Stimulated activated CD4-positive, alpha-beta T cell treated with anti-CD3 and anti-CD28 coated beads, Interleukin-12 subunit alpha, Interleukin-12 subunit beta, amount 100 ng/mL, for 4 hours (primary cell): ENCODE measurements around the gene IFNL1.
"Not testable (repeated sequence)": the region's sequence is repeated elsewhere in the genome, so short reads cannot be mapped to it uniquely, and the experiment has no call there.

ENCODE experiments used
- DNase-seq: peaks from one replicate; pipeline ENCODE4 v3.0.0-alpha.2; 2020

The IFNL1 gene

DNA sequence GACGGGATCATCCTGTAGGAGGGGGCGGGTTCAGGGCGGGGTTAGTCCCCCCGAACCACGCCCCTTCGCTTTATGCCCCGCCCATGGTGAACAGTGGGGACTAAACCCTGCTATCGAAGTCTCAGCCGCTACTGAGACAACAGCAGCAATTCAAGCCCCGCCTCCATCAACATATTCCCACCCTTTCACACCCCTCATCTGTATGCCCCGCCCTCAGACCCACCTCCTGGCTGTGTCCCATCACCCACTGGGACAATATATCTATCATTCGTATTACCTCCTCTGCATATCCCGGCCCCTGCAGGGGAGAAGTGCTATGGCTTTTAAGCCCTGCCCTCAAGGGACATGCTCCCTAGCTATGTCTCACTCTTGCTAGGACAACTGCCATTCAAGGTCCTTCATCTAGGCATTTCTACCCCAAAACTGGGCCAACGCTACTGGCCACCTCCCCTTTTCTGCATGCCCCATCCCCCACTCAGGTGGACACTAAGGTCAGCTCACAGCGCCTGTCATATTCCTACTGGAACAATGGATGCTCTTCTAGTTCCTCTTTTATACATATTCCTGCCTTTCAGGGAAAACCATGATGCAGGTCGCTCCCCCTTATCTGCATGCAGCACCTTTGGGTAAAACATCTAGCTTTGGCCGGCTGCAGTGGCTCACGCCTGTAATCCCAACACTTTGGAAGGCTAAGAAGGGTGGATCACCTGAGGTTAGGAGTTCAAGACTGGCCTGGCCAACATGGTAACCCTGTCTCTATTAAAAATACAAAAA, 12.5 kb downstream of the IFNL1 start:
- DNase-seq, result no peak

DNA sequence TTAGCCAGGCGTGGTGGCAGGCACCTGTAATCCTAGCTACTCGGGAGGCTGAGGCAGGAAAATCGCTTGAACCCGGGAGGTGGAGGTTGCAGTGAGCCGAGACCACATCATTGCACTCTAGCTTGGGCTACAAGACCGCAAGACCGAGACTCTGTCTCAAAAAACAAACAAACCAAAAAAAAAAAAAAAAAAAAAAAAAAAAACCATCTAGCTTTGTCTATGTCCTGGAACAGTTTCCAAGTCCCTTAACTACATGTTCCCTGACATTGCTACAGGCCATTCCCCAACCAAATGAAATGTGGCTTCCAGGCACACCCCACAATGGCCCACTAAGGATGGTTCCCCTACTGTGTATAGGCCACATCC, 13.1 kb downstream of the IFNL1 start:
- DNase-seq, result not testable (repeated sequence)

DNA sequence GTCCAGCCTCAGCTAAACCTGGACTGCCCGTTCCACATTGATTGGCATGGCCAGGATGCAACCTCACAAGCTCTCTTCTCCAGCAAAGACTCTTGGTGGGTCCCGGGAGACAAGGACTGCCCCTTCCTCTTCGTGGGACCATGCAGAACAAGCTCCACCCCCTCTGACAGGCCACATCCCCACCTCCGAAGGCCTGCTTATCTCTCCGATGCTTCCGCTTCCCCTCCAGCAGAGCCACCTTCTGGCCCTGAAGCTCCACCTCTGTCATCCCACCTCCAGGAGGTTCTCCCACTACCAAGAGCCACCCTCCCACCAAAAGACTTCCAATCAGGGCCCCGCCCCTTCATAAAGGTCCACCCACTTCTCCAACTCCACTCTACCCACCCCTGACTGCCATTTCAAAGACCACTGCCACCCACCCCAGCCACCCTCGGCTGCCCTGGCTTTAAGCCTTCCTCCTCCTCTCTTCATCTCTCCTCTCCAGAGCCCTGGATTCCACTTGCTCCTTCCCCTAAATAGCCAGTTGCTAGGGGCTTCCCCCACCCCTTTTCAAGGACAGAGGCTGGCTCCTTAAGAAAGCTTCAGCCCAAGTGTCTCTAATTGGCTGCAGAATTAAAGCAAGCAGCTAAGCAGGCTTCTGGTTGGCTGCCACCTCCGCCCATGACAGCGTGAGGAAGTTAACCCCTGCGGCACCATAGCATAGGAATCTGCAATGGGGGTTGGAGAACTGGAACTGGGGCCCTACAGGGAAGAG, 14.5 kb downstream of the IFNL1 start:
- no peak for DNase-seq

DNA sequence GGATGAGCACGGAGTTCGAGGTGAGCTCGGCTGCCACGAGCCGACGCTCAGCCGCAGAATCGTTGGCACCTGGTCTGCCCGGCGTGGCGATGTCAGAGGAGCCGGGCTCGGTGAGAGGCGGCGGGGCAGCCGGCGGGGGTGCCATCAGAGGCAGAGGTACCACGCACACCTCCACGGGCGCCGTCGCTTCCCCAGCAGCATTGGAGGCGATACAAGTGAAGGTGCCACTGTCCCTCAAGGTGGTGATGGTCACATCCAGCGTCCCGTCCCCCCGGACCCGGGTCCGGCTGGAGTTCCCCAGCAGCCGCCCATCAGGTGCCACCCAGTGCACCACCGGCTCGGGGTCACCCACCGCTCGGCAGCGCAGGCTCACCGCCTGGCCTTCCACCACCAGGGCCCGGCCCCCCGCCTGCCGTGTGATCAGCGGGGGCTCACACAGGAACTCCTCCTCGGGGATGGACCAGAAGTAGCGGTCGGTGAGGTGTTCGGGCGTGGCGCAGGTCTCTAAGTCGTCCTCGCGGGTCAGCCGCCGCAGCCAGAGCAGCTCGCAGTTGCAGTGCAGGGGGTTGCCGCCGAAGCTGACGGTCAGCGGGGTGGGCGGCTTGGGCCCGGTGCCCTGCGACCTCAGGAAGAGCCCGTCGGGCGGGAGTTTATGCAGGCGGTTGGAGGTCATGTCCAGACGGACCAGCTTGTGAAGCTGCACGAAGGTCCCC, 18.0 kb downstream of the IFNL1 start:
- no peak for DNase-seq

DNA sequence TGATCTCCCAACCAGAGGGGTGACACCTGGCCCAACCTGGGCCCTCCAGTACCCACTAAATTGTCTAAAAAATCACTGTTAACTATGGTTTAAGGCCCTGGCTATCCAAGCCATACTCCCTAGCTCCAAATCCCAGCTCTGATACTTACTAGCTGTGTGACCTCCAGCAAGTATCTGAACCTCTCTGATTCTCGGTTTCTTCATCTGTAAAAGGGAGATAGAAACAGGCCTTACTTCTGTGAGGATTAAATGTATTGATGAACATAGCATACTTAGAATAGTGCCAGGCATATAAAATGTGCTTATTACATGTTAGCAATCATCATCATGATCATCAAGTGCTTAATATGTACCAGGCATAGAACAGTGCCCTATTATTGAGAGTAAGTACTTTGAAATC, 19.7 kb downstream of the IFNL1 start:
- DNase-seq, result no peak

DNA sequence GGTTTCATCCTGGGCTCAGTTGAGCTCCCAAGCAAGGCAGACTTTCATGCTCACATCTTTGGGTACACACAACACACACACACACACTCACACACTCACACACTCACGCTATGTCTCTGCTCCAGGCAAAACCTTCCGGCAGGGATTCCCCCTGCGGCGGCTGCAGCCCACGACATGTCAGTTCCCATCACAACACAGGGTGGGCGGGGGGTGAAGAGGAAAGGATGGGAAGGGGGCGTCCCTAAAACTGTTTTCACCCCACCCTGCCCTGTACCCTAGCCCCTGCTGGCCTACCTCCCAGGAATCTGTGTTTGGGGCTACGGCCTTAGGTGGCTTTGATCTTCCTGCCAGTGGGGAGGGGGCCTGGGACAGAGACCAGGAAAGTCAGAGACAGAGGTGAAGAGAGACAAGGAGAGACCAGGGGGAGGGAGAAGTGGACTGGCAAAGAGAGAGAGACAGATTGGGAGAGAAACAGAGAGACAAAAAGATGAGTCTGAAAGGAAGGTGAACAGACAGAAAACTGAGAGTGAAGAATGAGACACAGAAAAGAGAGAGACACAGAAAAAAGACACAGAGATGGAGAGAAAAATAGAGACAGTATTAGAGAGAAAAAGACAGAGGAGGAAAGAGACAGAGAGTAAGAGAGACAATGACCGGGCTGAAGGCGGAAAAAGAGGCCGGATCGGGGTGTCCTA, 20.6 kb downstream of the IFNL1 start:
- no peak for DNase-seq

DNA sequence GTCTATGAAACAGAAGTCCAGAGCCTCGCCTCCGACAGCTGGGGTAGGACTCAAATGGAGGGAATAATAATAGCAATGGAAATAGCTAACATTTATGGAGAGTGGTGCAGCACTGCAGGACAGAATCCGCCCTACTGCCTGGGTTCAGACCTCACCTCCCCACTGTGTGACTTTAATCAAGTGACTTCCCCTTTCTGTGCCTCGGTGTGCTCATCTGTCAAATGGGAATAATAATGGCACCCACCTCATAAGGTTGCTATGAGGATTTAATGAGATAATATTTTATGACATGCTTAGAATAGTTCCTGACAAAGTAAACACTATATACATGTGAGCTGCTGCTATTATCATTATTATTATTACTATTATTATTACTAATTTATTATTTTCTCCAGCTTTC, 21.3 kb downstream of the IFNL1 start:
- DNase-seq, result no peak

DNA sequence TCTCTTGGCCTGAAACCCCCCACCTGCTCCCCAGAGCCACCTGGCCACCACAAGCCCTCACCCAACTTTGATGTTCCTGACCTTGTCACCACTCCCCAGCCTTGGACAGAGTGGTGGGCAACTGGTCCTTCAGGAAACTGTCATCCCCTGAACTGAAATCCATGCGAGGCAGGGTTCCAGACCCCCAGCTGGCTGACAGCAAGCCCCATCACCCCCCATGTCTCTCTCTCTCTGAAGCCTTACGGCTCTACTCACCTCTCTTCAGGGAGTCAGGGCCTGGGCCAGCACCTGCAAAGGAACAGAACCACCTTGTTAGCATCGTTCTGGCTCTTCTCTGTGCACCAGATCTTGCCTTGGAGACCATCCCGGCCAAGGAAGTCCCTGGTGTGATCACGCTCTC, 21.9 kb downstream of the IFNL1 start:
- no peak for DNase-seq

DNA sequence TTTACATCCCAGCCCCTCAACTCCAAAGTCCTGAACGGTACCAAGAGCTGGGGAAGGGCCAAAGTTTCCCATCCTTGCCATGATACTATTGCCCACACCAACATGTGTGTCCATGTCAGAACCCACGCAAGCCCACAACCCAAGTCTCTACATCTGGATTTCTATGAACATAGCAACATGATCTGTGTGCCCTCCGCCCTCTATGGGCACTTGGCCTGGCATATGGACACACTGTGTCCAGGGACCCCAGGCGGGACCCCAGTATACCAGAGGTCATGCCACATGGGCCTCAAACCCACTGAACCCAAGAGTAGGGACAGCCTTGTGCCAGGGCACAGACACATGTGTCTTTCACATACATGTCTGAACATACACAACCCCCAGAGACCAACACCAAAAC, 22.5 kb downstream of the IFNL1 start:
- no peak for DNase-seq

DNA sequence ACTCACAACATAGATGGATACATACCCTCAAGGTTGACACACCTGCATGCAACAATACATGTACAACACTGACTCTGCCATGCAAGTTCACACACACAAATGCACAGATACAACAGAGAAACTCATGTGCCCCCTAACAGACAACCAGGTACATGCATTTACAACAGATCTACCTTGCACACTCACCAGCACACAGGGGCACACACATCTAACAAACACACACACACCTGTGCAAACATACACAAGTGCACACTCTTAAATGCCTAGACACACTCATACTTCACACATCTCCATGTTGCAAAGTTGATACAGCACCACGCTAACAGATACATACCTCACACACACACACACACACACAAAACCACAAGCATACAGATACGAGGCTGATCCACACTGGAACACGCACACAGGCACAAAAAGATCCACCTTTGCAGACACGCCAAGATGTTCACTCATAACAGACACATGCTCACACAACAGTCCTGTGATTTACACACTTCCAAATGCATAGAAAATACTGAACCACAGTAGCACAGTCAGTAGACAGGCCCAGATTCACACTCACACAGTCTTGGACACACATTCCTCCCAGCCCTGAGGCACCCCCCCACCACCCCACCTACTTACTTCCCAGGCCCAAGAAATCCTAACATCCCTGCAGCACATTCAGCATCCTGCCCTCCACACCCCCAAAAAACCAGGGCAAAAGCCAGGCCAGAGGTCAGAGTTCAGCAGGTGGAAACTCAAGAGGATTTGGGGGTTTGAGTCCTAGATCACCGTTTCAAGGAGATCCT, 23.1 kb downstream of the IFNL1 start:
- DNase-seq, result no peak

DNA sequence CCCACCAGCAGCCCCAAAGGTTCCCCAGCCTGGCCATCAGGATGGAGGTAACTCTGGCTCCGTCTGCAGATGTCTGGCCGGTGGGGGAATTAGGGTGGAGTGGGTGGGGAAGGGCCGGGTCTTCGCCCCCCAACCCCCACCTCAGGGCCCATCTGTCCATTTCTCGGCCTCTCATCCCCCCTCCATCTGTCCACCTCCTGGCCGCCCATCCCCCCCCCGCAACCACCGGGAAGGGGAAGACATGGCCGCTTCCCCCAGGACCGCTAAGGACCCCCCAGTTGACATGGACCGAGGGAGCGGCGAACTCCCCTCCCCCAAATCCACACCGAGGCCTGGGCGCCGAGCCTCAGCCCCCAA, 23.7 kb downstream of the IFNL1 start:
- DNase-seq, result no peak

DNA sequence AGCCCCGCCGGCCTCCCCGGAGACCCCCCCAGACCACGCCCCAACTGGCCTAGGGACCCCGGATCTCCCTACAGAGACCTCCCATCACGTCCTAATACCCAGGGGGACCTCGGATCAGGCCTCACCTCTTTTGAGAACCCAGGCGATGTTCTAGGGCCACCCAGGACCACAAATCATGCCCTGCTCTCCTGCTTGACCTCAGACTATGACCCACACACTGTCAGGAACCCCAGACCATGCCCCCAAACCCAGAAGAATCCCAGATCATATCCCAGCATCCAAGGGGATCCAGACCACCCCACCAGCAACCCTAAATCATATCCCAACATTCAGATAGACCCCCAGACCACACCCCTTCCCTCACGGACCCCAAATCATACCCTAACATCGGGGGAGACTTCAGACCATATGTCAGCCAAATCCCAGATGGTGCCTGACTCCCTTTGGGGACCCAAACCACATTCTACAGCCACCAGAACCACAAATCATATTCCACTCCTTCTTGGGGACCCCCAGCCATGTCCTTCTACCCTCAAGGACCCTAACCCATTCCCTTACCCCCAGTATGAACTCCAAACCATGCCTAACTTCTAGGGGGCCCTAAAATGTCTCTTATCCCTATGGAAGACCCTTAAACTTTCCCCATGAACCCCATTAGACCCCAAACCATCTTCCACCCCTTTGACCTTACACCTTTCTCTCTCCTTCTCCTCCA, 25.1 kb downstream of the IFNL1 start:
- no peak for DNase-seq

DNA sequence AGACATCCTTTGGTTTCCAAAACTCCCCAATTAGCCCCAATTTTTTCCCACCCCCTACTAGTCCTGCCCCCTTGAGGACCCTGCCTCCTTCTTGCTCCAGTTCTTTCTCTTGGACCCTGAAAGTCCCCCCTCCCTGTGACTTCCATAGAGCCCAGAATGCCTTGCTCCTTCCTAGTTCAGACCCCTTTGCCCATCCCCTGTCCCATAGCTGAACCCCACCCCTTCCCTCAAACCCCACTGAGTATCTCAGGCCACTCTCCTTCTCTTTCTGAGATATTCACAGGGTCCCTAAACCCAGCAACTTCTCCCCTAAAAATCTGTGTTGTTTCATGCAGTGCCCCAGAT, 25.6 kb downstream of the IFNL1 start:
- DNase-seq, result no peak

DNA sequence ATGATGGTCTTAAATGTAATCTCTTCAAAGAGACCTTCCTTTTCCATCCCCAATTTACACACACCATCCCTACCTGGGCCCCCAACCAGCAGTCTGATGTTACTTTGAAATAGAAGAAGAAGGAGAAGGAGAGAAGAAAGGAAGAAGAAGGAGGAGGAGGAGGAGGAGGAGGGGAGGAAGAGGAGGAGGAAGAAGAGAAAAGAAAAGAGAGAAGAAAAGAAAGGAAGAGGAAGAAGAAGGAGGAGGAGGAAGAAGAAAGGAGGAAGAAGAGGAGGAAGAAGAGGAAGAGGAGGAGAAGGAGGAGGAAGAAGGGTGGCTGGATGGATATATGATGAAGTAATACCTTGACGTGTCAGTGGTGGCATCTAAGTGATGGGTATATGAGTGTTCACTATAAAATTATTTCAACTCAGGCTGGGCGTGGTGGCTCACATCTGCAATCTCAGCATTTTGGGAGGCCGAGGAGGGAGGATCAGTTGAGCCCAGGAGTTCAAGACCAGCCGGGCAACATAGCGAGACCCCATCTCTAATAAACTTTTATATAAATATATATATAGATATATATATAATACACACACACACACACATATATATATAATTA, 28.1 kb downstream of the IFNL1 start:
- no peak for DNase-seq

DNA sequence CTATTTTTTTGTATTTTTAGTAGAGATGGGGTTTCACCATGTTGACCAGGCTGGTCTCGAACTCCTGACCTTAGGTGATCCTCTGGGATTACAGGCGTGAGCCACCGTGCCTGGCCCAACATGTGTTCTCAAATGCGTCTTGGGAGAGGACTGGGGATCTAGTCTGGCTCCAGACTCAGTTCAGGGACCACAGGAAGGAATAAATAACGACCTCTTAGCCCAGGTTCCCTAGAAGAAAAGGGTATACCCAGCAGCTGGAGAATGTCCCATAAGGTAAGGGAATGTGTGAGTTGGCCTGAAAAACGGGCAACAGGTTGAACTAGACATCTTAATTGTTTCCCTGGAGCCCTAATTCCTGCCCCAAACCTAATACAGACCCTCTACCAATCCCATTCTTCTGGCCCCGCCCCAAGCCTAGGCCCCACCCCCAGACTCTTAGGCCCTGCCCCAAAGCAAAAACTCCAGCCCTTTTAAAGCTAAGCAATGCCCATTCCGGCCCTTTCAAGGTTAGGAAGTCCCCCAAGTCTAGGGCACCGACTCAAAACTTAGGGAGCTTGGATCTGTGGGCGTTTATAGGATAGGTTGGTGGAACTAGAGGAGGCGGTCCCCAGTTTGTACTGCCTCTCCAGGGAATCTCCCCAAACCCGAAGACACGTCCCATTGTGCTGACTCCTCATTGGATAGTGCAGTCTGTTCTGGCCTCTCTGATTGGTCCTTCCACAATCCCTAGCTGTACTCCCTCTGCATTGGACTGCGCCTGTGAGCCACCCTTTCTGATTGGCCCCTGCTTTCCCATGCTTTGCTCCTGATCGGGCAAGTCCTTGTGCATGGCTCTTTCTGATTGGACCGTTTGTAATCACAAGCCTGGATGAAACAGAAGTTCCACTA, 29.8 kb downstream of the IFNL1 start:
- no peak for DNase-seq

DNA sequence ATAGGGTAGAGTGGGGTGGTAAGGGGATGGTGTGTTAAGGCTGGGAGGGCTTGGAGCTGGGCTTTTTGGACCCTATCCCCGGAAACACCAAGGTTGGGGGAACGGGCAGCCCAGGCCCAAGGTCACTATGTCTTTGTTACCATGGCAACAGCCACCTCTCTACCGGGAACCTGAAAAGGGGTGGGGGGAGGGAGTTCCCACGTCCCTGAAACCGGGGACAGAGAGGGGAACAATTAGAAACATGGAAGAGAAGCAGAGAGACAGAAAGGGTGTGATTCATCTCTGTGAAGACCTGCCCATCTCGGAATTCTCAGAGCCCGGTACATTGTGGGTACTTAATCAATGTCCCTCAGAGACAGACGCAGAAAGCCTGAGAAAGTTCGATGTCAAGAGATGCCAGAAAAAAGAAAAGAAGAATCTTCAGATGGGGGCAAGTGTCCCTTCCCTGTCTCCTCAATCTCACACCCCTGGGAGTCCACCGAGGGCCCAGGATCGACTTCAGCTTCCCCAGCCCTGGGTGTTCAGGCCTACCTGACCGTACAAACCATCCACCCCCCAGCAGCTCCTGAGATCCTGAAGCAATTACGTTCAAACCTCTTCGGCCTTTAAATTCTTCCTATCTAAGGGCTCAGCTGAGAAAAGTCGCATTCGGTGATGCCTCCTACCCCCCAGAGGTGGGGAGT, 31.3 kb downstream of the IFNL1 start:
- DNase-seq, result no peak

DNA sequence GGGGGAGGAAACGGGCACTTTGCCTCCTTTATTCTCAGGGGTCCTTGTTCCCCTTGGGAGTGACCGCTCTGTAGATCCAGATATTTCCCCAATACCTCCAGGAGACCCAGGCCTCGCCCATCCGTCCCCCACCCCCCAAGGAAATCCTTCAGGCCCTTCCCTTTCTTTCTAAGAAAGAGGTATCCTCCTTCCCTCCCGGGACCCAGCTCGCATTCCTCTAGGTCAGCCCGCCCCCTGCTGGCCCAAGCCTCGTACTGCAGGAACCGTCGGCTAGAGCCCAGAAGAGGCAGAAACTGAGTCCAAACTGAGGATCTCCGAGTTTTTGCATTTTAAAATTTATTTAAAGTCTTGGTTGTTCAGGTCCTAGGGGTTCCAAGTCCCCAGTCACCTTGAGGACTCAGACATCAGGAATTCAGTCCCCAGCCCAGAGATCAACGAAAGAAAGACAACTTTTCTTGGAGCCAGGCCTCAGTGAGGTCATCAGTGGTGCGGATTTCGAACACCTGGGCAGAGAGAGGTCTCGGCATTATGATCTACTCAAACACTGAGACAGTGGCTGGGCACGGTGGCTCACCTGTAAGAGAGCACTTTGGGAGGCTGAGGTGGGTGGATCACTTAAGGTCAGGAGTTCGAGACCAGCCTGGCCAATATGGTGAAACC, 32.0 kb downstream of the IFNL1 start:
- DNase-seq, result peak; percentile 84

DNA sequence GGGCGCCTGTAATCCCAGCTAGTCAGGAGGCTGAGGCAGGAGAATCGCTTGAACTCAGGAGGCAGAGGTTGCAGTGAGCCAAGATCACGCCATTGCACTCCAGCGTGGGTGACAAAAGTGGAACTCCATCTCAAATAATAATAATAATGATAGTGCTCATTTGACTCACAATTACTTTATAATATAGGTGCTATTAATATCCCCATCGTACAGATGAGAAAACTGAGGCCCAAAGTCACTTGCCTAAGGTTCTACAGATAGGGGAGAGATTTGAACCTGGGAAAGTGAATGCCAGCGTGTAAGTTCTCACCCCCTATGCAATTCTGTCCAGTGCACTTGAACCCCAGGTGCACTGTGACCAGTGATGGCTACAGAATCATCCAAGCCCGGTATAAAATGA, 33.7 kb downstream of the IFNL1 start:
- no peak for DNase-seq

DNA sequence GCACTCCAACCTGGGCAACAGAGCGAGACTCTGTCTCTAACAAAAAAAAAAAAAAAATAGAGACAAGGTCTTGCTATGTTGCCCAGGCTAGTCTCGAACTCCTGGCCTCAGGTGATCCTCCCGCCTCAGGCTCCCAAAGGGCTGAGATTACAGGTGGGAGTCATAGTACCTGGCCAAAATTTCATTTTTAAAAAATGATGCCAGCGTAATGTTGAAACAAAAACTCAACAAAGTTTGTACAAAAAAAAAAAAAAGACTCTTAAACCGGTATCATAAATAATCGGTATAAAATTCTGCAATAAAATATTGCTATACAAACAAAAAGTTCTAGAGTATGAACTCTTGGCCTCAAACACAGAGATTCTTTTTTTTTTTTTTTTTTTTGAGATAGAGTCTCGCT, 36.1 kb downstream of the IFNL1 start:
- no peak for DNase-seq
